Measurements from ENCODE around the gene PLXNA2.

Gene PLXNA2

GRCh38 chr1:208083016-208083714 is 161.0 kb downstream of the PLXNA2 start:
- no peak for DNase-seq

DNA sequence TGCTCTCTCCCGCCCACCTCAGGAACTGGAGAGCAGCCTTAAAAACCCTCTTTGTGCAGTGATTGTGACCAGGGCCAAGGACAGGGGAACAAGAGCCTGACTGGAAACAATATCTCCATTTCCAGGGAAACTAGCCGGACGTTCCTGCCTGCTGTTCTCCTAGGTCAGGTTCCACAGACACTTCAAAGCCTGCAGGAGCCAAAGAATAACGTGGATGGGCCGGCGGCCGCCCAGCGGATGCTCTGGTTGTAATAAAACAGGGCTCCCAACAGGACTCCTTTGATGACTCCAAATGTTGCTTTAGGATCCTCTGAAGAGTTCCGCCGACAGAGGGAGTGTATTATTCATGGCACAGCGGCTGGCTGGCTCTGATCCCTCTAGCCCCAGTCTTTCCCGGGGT is 162.2 kb downstream of the PLXNA2 start:
- DNase-seq: no peak

DNA sequence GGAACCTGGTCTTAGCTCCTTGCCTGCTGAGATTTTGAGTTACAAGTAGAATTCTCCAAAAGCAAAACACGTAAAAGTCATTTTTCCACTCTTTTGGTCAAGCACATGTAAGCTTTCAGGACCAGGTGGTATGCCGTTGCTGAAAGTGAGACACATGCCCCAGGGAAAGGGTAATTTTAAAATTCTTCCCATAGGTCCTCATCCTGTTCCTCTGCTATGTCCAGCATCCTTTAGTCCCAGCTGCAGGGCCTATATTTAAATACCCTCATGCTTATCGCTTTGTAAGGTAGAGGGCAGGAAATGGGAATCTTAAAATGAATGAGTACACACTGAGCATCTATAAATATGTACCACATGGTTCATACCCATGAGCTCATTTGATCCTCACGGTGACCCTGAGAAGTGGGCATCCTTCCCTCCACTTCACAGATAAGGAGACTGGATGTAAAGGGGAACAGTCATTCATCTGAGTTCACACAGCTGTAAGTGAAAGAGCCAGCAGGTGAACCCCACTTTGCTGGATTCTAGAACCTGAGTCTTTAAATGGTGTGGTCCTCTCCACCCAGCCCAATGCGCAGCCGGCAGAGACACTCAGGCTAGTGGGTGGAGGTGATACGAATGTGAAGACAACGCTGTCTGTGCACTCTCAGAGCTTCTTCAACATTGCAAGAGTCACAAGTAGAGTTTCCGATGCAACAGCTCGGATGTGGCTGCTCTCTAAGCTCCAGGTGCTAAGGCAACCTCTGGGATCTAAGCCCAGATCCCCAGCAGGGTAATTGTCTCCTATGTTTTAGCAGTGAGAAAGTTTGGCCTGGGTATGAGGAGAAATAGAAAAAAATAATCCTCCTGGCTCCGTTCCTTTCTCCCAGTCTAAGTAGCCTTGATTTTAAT is 163.5 kb downstream of the PLXNA2 start:
- no peak for DNase-seq

DNA sequence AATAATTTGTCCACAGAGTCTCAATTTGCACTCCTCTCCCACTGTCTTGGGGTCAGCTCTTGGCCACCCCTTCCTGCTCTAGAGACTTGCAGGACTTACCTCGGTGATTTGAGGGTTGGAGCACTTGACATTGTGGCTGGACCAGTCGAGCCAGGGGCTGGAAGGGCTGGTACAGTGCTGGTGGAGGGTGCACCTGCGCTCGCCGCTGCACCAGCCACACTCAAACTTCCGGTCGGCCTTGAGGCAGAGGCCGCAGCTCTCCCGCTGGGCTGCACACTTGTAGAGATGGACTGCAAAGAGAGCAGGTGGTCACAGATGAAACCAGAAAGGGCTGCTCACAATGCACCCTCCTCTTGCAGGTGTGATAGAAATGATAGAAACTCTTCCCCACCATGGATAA is 165.0 kb downstream of the PLXNA2 start:
- no peak for DNase-seq

DNA sequence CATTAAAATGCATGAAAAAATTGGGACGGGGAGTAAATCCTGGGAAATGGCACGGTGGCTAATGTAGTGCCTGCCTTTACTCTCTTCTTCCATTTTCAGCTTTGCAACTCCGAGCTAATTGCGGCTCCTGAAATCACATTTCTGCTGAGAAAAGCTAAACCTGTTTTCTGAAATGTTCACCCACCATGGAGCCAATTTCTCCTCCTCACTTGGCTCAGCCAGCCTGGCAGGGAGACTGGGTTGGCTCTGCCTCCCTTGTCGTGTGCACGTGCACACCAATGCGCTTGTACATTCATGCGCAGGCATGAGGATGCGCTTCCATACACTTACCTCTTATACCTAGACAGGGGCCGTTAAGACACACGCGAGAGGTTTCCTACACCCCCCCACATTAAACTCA is 165.4 kb downstream of the PLXNA2 start:
- no peak for DNase-seq

- DNase-seq: no peak
These were observed 166.7 kb downstream of the PLXNA2 start for GRCh38 chr1:208077232-208078075.

GRCh38 chr1:208074353-208074752 is 169.8 kb downstream of the PLXNA2 start:
- DNase-seq: no peak

DNA sequence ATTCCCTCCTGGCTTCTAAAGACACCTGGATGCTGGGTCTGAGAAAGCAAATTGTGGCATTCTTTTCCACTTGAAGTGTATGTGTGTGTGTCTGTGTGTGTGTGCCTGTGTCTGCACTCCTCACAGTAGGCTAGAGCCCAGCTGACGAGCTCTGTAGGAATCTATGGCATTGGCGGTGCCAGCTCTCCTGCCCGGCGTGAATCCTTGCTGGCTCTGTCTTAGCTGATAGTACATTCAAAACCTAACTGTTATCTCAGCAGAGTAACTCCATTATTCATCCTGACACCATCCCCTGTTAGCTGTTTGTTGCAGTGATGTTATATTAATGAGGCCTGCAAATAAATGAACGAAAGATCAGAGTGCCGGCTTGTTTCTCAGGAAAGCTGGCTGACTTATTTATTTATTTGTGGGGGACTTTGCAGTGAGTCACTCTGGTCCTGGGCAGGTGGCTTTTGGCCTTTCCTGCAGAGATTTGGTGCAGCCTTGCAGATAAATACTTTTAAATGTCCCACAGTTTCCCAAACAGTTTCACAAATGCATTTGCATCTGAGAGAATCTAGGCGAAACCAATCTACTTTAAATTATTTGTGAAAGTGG is 172.7 kb downstream of the PLXNA2 start:
- no peak for DNase-seq

GRCh38 chr1:208069908-208070307 is 174.3 kb downstream of the PLXNA2 start:
- DNase-seq: no peak

- no peak for DNase-seq
These were observed 174.9 kb downstream of the PLXNA2 start for GRCh38 chr1:208069317-208069716.

DNA sequence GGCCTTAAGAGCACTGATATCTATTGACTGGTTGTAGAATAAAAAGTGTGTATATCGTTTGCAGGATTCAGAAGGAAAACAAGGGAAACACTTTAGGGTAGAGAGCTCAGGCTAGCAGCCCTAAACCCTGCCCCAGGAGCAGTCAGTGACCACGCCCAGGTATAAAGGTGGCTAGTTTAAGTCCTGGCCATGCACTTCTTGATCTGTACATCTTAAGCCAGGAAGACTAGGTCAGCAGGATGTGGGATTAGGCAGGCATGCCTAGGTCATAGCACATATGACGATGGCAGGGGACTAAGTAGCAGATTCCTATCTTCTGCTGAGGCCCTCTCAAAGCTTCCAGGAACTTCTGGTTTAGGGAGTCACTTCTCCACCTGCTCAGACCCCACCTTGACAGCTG is 175.3 kb downstream of the PLXNA2 start:
- DNase-seq: no peak

DNA sequence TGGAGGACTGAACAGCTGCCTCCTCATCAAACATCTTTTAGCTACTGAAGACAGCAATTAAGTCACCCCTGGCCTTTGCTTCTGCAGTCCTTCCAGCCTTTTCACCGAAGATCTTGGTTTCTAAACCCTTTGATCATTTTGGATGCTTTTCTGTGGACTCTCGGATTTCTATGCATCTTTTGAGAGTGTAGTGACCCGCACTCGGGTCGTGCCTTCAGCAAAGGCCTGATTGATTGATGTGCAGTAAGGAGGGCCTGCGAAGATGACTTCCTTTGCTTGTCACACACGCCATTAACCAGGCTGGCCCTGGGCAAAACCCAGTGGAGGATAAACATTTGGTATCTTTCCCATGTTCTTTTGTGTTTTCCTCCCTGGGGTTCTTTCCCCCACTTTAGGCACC is 175.8 kb downstream of the PLXNA2 start:
- DNase-seq: no peak

- DNase-seq: no peak
These were observed 177.6 kb downstream of the PLXNA2 start for GRCh38 chr1:208066583-208066982.

DNA sequence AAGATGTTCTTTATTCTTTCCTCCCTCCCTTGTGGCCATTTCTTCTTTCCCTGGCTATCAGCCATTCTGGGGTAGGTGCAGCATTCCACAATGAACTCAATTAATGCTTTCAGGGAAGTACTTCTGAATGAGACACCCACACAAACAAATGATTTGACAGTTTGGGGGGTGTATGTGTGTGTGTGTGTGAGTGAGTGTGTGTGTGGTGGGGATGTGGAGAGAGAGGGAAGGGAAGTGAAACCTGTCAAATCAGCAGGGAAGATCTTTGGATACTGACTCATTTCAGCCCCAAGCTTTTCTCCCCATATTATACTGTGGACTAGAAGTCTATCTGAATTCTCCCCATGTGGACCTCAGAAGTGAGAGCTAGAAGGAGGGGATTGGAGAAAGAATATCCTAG is 178.3 kb downstream of the PLXNA2 start:
- DNase-seq: no peak

- no peak for DNase-seq
These were observed 182.6 kb downstream of the PLXNA2 start for GRCh38 chr1:208061632-208062031.

GRCh38 chr1:208061118-208061517 is 183.1 kb downstream of the PLXNA2 start:
- DNase-seq: no peak

DNA sequence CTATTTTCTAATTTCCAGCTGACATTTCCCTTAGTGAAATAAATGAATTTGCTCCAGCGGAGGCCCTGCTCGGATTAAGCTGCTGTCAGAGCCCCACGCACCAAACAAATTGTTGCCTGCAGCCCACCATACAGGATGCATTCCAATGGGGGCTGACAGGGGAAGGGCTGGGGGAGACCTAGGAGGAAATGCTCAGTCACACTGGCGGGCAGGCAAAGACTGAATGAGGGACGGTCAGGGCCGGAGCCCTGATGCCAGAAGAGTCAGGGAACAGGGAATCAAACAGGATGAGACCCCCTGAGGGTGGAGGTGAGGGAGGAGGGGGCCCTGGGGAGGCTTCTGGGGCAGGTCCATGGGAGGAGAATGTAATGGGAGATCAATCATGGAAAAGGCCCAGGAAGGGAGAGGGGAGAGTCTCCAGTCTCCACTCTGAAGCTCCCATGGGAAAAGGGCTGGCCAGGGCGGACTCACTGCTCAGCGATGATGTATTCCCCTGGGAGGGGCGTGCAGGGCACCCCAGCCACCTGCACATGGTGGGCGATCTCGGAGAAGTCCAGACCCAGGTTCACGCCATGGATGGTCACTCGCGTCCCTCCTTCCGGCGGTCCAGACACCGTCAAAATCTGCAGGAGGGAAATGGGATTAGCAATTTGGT is 183.8 kb downstream of the PLXNA2 start:
- no peak for DNase-seq

DNA sequence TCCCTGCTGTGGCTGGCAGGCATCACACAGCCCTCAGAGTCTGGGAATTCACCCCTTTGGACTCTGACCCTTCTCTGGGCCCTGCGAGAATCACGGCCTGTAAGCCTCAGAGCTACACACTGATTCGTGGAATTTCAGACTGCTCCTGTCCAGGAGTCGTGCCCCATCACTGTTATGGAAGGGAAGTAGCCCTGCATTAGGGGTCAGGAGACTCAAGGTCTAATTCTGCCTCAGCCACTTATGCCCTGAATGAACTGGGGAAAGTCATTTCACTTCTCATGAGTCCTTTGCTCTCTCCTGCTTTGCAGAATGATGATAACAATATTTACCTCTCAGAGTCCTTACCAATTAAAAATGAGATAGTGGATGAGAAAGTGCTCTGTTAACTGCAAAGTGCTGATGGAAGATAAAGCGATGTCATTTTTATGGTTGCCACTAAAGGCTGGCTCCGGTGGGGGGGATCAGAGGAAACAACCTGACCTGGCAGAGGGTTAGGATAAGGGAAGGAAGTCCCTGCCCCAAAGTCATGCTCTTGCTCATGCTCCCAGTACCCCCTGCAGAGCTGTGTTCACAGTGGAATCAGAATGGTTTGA is 184.7 kb downstream of the PLXNA2 start:
- no peak for DNase-seq

DNA sequence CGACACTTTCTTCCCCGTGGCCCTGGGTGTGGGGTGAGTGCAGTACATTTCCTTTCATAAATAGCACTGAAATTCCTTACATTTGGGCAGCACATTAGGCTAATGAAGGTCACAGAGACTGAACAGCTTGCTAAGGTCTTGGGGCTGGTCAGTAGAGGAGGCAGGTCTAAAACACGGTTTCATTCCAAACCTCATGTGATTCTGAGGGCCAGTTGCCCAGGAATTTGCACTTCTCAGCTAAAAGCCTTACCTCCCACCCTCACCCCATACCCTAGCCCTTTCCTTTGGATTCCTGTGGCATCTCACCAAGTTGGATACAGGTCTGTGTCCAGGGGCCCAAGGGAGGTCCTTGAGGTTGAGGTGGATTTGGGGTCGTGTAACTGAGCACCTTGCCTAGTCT is 185.4 kb downstream of the PLXNA2 start:
- DNase-seq: no peak

DNA sequence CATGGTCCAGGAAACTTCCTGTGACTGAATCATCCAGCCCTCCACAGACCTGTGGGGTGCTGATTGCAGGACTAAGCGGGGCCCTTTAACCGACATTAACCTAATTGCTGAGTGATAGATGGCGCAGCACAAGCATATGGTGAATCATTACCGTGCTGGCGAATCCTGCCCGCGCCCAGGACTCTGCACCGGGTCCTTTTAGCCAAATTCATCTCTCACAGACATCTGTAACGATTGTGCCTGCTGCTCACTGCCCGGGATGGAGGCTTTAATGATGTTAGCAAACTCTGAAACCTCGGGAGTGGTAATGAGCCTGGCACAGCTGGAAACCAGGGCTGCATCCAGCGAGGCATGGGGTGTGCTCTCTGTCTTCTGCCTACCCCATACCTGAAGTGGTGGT is 185.9 kb downstream of the PLXNA2 start:
- no peak for DNase-seq

DNA sequence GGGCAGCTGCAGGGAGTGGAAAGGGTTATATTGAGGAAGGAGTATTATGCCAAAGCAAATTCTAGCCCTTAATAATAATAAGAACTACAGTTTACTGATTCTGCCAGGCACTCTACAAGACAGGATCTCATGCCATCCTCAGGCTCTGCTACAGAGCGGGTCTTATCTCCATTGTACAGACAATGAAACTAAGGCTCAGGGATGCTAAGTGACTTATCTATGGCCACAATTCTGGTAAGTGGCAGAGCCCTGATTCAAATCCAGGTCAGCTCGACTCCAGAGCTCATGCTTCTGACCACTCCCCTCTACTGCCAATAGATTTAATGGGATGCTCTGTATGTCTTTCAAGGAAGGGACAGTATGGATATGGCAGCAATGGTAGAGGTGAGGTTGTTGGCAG is 187.1 kb downstream of the PLXNA2 start:
- no peak for DNase-seq

DNA sequence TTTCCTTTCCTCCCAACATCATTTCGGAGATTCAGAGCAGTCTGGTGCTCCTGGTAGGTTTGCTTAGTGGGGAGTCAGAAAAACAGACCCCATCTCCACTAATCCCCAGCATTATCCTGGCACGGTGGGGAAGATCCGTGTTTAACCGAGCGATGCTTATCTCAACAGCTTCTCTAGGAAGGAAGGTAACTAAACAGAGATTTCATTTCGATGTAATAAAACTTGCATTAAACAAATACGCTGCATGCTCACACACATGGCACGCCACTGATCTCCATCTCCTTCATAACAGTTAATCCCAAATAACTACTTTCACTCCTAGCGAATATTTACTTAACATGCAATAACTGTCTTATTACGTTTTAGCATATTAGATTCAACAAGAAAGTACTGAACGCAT is 188.6 kb downstream of the PLXNA2 start:
- no peak for DNase-seq

Measured in T1000 (cell line).